Activated CD8-positive, alpha-beta T cell treated with anti-CD3 and anti-CD28 coated beads for 36 hours (primary cell): ENCODE data around the gene PTPRD. TPM values are rescaled to one million over a fixed set of nuclear protein-coding genes. Genes with fewer than 3 reads are reported as not detected.
"Not testable (repeated sequence)": the region's sequence is repeated elsewhere in the genome, so short reads cannot be mapped to it uniquely, and the experiment has no call there.

Experiments used
- ATAC-seq: fragments of 200-7000 bp; cut with Tn5 transposase; one replicate; pipeline ENCODE4 v1.10.0; 2021; ENCODE audit warnings: mild to moderate bottlenecking, moderate library complexity
- CTCF ChIA-PET: fragments of 350-600 bp; sonication (Branson Sonifier 250); formaldehyde crosslinking; loops from one replicate; lab custom pipeline; 2021; ENCODE audit warnings: antibody characterized with exemption; lab: Charles Lee
- POLR2A ChIA-PET: fragments of 350-600 bp; sonication (Branson Sonifier 250); formaldehyde crosslinking; loops from one replicate; lab custom pipeline; 2021; ENCODE audit warnings: antibody characterized with exemption; lab: Charles Lee
- DNase-seq: peaks from one replicate; pipeline ENCODE4 v3.0.0-alpha.2; 2020
- H3K27ac Mint-ChIP-seq: one replicate; pipeline ENCODE4 v1.8.0; 2021; ENCODE audit warnings: mild to moderate bottlenecking, mixed read lengths
- H3K27me3 Mint-ChIP-seq: one replicate; pipeline ENCODE4 v1.8.0; 2021; ENCODE audit warnings: mixed read lengths
- H3K36me3 Mint-ChIP-seq: one replicate; pipeline ENCODE4 v1.8.0; 2021; ENCODE audit warnings: low read depth, mixed read lengths
- H3K4me1 Mint-ChIP-seq: one replicate; pipeline ENCODE4 v1.8.0; 2021; ENCODE audit warnings: low read depth, mixed read lengths
- H3K4me3 Mint-ChIP-seq: one replicate; pipeline ENCODE4 v1.8.0; 2021; ENCODE audit warnings: mild to moderate bottlenecking, moderate library complexity, mixed read lengths
- H3K9me3 Mint-ChIP-seq: one replicate; pipeline ENCODE4 v1.8.0; 2021; ENCODE audit warnings: mixed read lengths
- intact Hi-C: fragments of 100-400 bp; cut with micrococcal nuclease; formaldehyde crosslinking; loops from one replicate; pipeline ENCODE4 v1.10.0; 2022
- total RNA-seq, 2 experiments: library from RNA; stranded (reverse); gene quantifications; one replicate each; pipeline ENCODE4 v1.2.3, GENCODE V29; 2021
- TF ChIP-seq, protein P1 (sequence below): fragments of 200-600 bp; IDR thresholded peaks from one replicate; pipeline ENCODE4 v1.8.0; 2022; ENCODE audit warnings: antibody characterized with exemption, mild to moderate bottlenecking

PTPRD gene
- total RNA-seq, 2 experiments from 2014 or later: not detected

- CTCF ChIA-PET: no interaction called here
- POLR2A ChIA-PET: no interaction called here
- intact Hi-C loops: no loop called here
These were observed 663.4 kb downstream of the PTPRD start for GRCh38 chr9:9949368-9949767.

GRCh38 chr9:9945966-9946365 lies 666.8 kb downstream of the PTPRD start:
- CTCF ChIA-PET: no interaction called here
- TF ChIP-seq, protein P1, sequence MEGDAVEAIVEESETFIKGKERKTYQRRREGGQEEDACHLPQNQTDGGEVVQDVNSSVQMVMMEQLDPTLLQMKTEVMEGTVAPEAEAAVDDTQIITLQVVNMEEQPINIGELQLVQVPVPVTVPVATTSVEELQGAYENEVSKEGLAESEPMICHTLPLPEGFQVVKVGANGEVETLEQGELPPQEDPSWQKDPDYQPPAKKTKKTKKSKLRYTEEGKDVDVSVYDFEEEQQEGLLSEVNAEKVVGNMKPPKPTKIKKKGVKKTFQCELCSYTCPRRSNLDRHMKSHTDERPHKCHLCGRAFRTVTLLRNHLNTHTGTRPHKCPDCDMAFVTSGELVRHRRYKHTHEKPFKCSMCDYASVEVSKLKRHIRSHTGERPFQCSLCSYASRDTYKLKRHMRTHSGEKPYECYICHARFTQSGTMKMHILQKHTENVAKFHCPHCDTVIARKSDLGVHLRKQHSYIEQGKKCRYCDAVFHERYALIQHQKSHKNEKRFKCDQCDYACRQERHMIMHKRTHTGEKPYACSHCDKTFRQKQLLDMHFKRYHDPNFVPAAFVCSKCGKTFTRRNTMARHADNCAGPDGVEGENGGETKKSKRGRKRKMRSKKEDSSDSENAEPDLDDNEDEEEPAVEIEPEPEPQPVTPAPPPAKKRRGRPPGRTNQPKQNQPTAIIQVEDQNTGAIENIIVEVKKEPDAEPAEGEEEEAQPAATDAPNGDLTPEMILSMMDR: no peak
- Mint-ChIP-seq H3K27ac (no peak overlapping the region), H3K27me3 (peaks cover 1% of the 10 kb centered on the region), H3K4me1 (no peaks in the 10 kb centered on the region), H3K4me3 (no peak overlapping the region), H3K36me3 (no peaks in the 10 kb centered on the region), H3K9me3 (no peaks in the 10 kb centered on the region)
- POLR2A ChIA-PET: no interaction called here
- no peak for ATAC-seq
- no peak for DNase-seq
- intact Hi-C loops: no loop called here

More at GRCh38 chr9:9949368-9949767, 663.4 kb downstream of the PTPRD start:
- Mint-ChIP-seq H3K4me1 (no peaks in the 10 kb centered on the region), H3K4me3 (no peak overlapping the region), H3K27me3 (no peaks in the 10 kb centered on the region), H3K27ac (no peak overlapping the region), H3K9me3 (no peaks in the 10 kb centered on the region), H3K36me3 (no peaks in the 10 kb centered on the region)
- DNase-seq (no peak), ATAC-seq (no peak)
- TF ChIP-seq, protein P1: no peak

GRCh38 chr9:9942764-9943424 lies 669.9 kb downstream of the PTPRD start:
- CTCF ChIA-PET: interaction anchor here (0.5 to 2.7 kb wide), 21 partner anchors 8 to 1047 kb away, joined by 3 to 17 read pairs (median 4); no protein-coding TSS in a partner anchor

GRCh38 chr9:9938432-9938831 lies 674.4 kb downstream of the PTPRD start:
- Mint-ChIP-seq H3K9me3 (peaks cover 1% of the 10 kb centered on the region), H3K27ac (no peak overlapping the region), H3K27me3 (peaks cover 1% of the 10 kb centered on the region), H3K4me1 (no peaks in the 10 kb centered on the region), H3K4me3 (no peak overlapping the region), H3K36me3 (no peaks in the 10 kb centered on the region)
- no peak for DNase-seq
- intact Hi-C loops: no loop called here
- no peak for ATAC-seq
- POLR2A ChIA-PET: no interaction called here
- CTCF ChIA-PET: interaction anchor here (0.7 kb wide), 1 partner anchor 92 kb away, joined by 3 read pairs; no protein-coding TSS in a partner anchor
- TF ChIP-seq, protein P1: no peak

More at GRCh38 chr9:9942764-9943424, 669.9 kb downstream of the PTPRD start:
- intact Hi-C loops: no loop called here
- H3K4me1 Mint-ChIP-seq: no peaks in the 10 kb centered on the region
- DNase-seq (peak; percentile 57), ATAC-seq (peak; percentile 56)
- TF ChIP-seq, protein P1: peak; percentile 87
- H3K36me3 Mint-ChIP-seq: no peaks in the 10 kb centered on the region
- peaks cover 1% of the 10 kb centered on the region for H3K27me3 Mint-ChIP-seq
- H3K27ac Mint-ChIP-seq: no peak overlapping the region
- POLR2A ChIA-PET: no interaction called here
- no peak overlapping the region for H3K4me3 Mint-ChIP-seq
- no peaks in the 10 kb centered on the region for H3K9me3 Mint-ChIP-seq

- CTCF ChIA-PET, ATAC-seq, DNase-seq, intact Hi-C loops, H3K27me3 Mint-ChIP-seq, H3K4me3 Mint-ChIP-seq, H3K27ac Mint-ChIP-seq, H3K9me3 Mint-ChIP-seq, H3K36me3 Mint-ChIP-seq, POLR2A ChIA-PET, H3K4me1 Mint-ChIP-seq: not testable (repeated sequence)
These were observed 681.3 kb downstream of the PTPRD start for GRCh38 chr9:9931464-9931863.
